ENCODE results near the gene AMFR. TPM values are rescaled to one million over a fixed set of nuclear protein-coding genes. Genes with fewer than 3 reads are reported as not detected.

The AMFR gene
- total RNA-seq, 2 donors from 2014 or later = 68.7 to 92.4 TPM

DNA sequence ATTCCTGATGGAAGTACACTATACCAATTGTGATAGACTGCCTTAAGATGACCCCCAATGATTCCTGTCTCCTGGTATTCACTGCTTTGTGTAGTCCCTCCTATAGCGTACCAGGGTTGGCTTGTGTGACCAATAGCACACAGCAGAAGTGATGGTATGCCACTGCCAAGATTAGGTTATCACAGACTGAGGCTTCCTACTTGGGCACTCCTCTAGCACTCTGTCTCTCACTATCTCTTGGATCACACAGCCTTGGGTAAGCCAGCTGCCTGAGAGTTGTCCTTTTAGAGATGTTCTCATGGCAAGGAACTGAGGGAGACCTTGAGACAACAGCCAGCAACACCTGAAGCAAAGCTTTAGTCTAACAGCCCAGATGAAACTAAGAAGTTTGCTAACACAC lies 12.7 kb upstream of the AMFR start:
- Histone ChIP-seq H3K9ac (ENCODE audit: low read depth in 2 of 2, low read length in 2 of 2) (no peak overlapping the region), H3K27ac (no peak overlapping the region), H3K4me1 (no peaks in the 10 kb centered on the region), H3K4me3 (no peak overlapping the region), H3K9me3 (no peaks in the 10 kb centered on the region), H3K36me3 (peaks cover 9% of the 10 kb centered on the region), H3K27me3 (no peaks in the 10 kb centered on the region)
- intact Hi-C loops (cut with DNase I) = no loop called here
- DNase-seq = no peak
- TF ChIP-seq CTCF (IDR thresholded peaks at IDR 0.05) = no peak

- no peaks in the 10 kb centered on the region for H3K4me1 ChIP-seq
- no peak overlapping the region for H3K27ac ChIP-seq
- DNase-seq = no peak
- H3K4me3 ChIP-seq = no peak overlapping the region
- no peaks in the 10 kb centered on the region for H3K27me3 ChIP-seq
- H3K36me3 ChIP-seq = peaks cover 9% of the 10 kb centered on the region
- no peaks in the 10 kb centered on the region for H3K9me3 ChIP-seq
- intact Hi-C loops (cut with DNase I) = no loop called here
- no peak overlapping the region for H3K9ac ChIP-seq (ENCODE audit: low read depth in 2 of 2, low read length in 2 of 2)
- TF ChIP-seq CTCF (IDR thresholded peaks at IDR 0.05) = no peak
Measured at GRCh38 chr16:56436258-56436657, 10.9 kb upstream of the AMFR start.

GRCh38 chr16:56428091-56428490 lies 2.7 kb upstream of the AMFR start:
- Histone ChIP-seq H3K4me1 (peaks cover 5% of the 10 kb centered on the region), H3K9me3 (no peaks in the 10 kb centered on the region), H3K27ac (no peak overlapping the region), H3K27me3 (no peaks in the 10 kb centered on the region), H3K36me3 (no peaks in the 10 kb centered on the region), H3K4me3 (no peak overlapping the region), H3K9ac (ENCODE audit: low read depth in 2 of 2, low read length in 2 of 2) (no peak overlapping the region)
- no peak for DNase-seq
- TF ChIP-seq CTCF (IDR thresholded peaks at IDR 0.05) = no peak
- intact Hi-C loops (cut with DNase I) = no loop called here

DNA sequence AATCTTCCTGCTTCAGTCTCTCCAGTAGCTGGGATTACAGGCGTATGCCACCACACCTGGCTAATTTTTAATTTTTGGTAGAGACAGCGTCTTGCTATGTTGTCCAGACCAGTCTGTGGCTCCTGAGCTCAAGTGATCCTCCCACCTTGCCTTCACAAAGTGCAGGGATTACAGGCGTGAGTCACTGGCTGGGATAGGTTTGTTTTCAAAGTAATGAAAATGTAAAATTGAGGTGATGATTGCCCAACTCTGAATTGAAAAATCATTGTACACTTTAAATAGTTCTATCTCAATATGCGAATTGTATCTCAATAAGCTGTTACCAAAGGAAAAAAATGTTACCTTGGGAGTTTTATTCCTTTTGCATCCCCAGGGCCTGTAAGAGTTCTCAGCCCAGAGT lies 1.2 kb upstream of the AMFR start:
- no peak for DNase-seq
- Histone ChIP-seq H3K4me3 (no peak overlapping the region), H3K36me3 (no peaks in the 10 kb centered on the region), H3K4me1 (peaks cover 5% of the 10 kb centered on the region), H3K27me3 (no peaks in the 10 kb centered on the region), H3K9ac (ENCODE audit: low read depth in 2 of 2, low read length in 2 of 2) (no peak overlapping the region), H3K9me3 (no peaks in the 10 kb centered on the region), H3K27ac (no peak overlapping the region)
- TF ChIP-seq CTCF (IDR thresholded peaks at IDR 0.05) = no peak
- intact Hi-C loops (cut with DNase I) = no loop called here

GRCh38 chr16:56424791-56425438 lies 430 bp downstream of the AMFR start:
- TF ChIP-seq CTCF (IDR thresholded peaks at IDR 0.05) = no peak
- peaks cover 15% of the 10 kb centered on the region for H3K4me1 ChIP-seq
- DNase-seq = peak; percentile 37
- intact Hi-C loops (cut with DNase I) = no loop called here
- H3K9me3 ChIP-seq = no peaks in the 10 kb centered on the region
- peak overlapping the region; percentile 72 for H3K27ac ChIP-seq
- no peaks in the 10 kb centered on the region for H3K27me3 ChIP-seq
- peak overlapping the region; percentile 78 to 95 for H3K9ac ChIP-seq (ENCODE audit: low read depth in 2 of 2, low read length in 2 of 2)
- H3K36me3 ChIP-seq = no peaks in the 10 kb centered on the region
- peak overlapping the region; percentile 86 for H3K4me3 ChIP-seq
